A549 (cell line): ENCODE measurements around the gene CNOT6.

ENCODE experiments used
- CTCF ChIP-seq: fragments of >200 bp; sonication (Bioruptor Twin); formaldehyde crosslinking; IDR thresholded peaks from 3 replicates; pipeline ENCODE4 v1.5.1; 2016
- HDAC2 ChIP-seq: fragments of 200-600 bp; sonication (generic); IDR thresholded peaks from 2 replicates; pipeline ENCODE4 v1.6.1; 2016
- PHF8 ChIP-seq: fragments of 200-600 bp; sonication (generic); IDR thresholded peaks from 2 replicates; pipeline ENCODE4 v1.6.1; 2016; ENCODE audit warnings: low read depth, mild to moderate bottlenecking, antibody characterized with exemption, moderate library complexity, borderline replicate concordance
- RARB ChIP-seq: fragments of 250-450 bp; sonication (Bioruptor Pico); IDR thresholded peaks from 2 replicates; pipeline ENCODE4 v1.8.0; 2021; ENCODE audit warnings: mild to moderate bottlenecking, moderate library complexity

GRCh38 chr5:180609817-180610550, 115.8 kb downstream of the CNOT6 start:
- TF ChIP-seq HDAC2 (no peak), PHF8 (no peak), CTCF (no peak), RARB (CRISPR knock-in tag) (no peak)
